Heart left ventricle (tissue), 16 donors: ENCODE results near the gene APOBEC3F. TPM values are rescaled to one million over a fixed set of nuclear protein-coding genes. Genes with fewer than 3 reads are reported as not detected.
"Not testable (repeated sequence)": the region's sequence is repeated elsewhere in the genome, so short reads cannot be mapped to it uniquely, and the experiment has no call there.

Experiments
- ATAC-seq, 4 donors: fragments of 200-7000 bp; cut with Tn5 transposase; one replicate each; pipeline ENCODE4 v1.9.1; 2020 to 2022; ENCODE audit warnings: moderate library complexity in 4 of 4, mild to moderate bottlenecking in 3 of 4, moderate number of reproducible peaks in 1 of 4
- DNase-seq, 5 donors: peaks; one replicate each; pipeline ENCODE4 v3.0.0-alpha.2; 2020
- H3K27ac ChIP-seq, 12 donors: fragments of 200-600 bp; sonication (generic) in 4 of 12; one replicate each; pipeline versions ENCODE4 v1.5.0 to v1.8.0; 2016 to 2022; ENCODE audit warnings: mild to moderate bottlenecking in 2 of 12
- H3K27me3 ChIP-seq, 9 donors: fragments of 200-600 bp; sonication (generic) in 2 of 9; one replicate each; pipeline versions ENCODE4 v1.5.1 to v1.8.0; 2016 to 2022; ENCODE audit warnings: mild to moderate bottlenecking in 3 of 9
- H3K36me3 ChIP-seq, 9 donors: fragments of 200-600 bp; sonication (generic) in 2 of 9; one replicate each; pipeline versions ENCODE4 v1.5.0 to v1.8.0; 2018 to 2022; ENCODE audit warnings: mild to moderate bottlenecking in 2 of 9
- H3K4me1 ChIP-seq, 12 donors: fragments of 200-600 bp; sonication (generic) in 4 of 12; one replicate each; pipeline versions ENCODE4 v1.5.0 to v1.8.0; 2016 to 2022; ENCODE audit warnings: mild to moderate bottlenecking in 3 of 12
- H3K4me3 ChIP-seq, 12 donors: fragments of 200-600 bp; sonication (generic) in 4 of 12; one replicate each; pipeline versions ENCODE4 v1.5.0 to v1.8.0; 2017 to 2022; ENCODE audit warnings: mild to moderate bottlenecking in 9 of 12, moderate library complexity in 4 of 12
- H3K9me3 ChIP-seq, 12 donors: fragments of 200-600 bp; sonication (generic) in 4 of 12; one replicate each; pipeline versions ENCODE4 v1.5.0 to v1.8.0; 2016 to 2022; ENCODE audit warnings: mild to moderate bottlenecking in 1 of 12
- CTCF ChIP-seq, 12 donors: fragments of 200-600 bp; sonication (generic) in 4 of 12; IDR thresholded peaks; one replicate each; pipeline versions ENCODE4 v1.5.0 to v1.8.0; 2018 to 2022; ENCODE audit warnings: antibody characterized with exemption in 12 of 12, mild to moderate bottlenecking in 5 of 12
- POLR2A ChIP-seq, 2 donors: fragments of 450-650 bp; IDR thresholded peaks; one replicate each; pipeline ENCODE4 v1.6.1; 2017; ENCODE audit warnings: antibody characterized with exemption in 2 of 2, mild to moderate bottlenecking in 2 of 2, moderate library complexity in 2 of 2
- WGBS, 4 donors: extraction: QIAGEN DNeasy Blood & Tissue Kit in 2 of 4; methylation state at CpG; one replicate each; pipeline versions ENCODE4 v1.1.5 to v1.1.7; 2013 to 2018; 5-methylcytosine and 5-hydroxymethylcytosine counted together
- intact Hi-C, 10 donors: fragments of 100-400 bp; cut with DNase I; formaldehyde crosslinking; loops; one replicate each; pipeline versions ENCODE4 v1.11.1 to v1.14.2; 2022
- polyA plus RNA-seq, 2 donors: library from polyadenylated mRNA; stranded (reverse); fragments of 200-250 nt; gene quantifications; one replicate each; pipeline ENCODE4 v1.2.3, GENCODE V29; 2013
- total RNA-seq, 9 donors: library from RNA; depleted of rRNA in 2 of 9; stranded (reverse); fragments of >200 nt in 2 of 9; fragmentation: NEBNext Ultra II Directional in 3 of 9; extraction: Animal tissue kit (Norgen Biotek cat#: 25700) in 3 of 9; gene quantifications; one replicate each; pipeline versions ENCODE4 v1.1.0 to v1.2.4, GENCODE V29; 2016 to 2023
- donor health status: ischemic (EF 13 %, LVEDD 7.1; RV severe dilation, severe dysfunction).
- donor health status: healthy with polysubstance abuse.
- donor health status: DM: no; HTN: yes; CAD: no.
- donor health status: DM: no; HTN: no; CAD: no.
- donor health status: ischemic (EF 25% LVEDD 6.9; RV normal size, moderate dysfunction).
- donor health status: ischemic (EF 25% LVEDD 5.7; RV mildly dilated, moderate dysfunction).
- donor health status: healthy.
- donor health status: DM: yes; HTN: yes; CAD: no.
- donor health status: ischemic (EF 35%, LVEDD 5.7; RV mildly dilated, moderate dysfunction).
- donor health status: nonischemic (EF 11% LVEDD 7.7; RV severe dilation, severe dysfunction).
- donor health status: DM: yes; HTN: yes; CAD: no.
- donor health status: PGD.
- donor health status: ischemic (EF 29% LVEDD 5.4; RV normal size, mild dysfunction).
- donor health status: nonischemic (EF 23%, LVEDD 6.1; RV moderate dilation, normal function).

The APOBEC3F gene
- total and polyA plus RNA-seq, 11 donors, result 1.2 to 18.2 (median 4.3) TPM

- intact Hi-C loops, result no loop called here
- TF ChIP-seq CTCF (IDR thresholded peaks at IDR 0.05) (no peak), POLR2A (IDR thresholded peaks at IDR 0.05) (no peak)
- 97 to 98% (median 98%) methylated on average over 13 of the region's 13 CpGs for WGBS, 4 donors
Observed at GRCh38 chr22:39016592-39016991, 24.1 kb upstream of the APOBEC3F start.

GRCh38 chr22:39017596-39018365, 22.9 kb upstream of the APOBEC3F start:
- ATAC-seq (no peak), DNase-seq (no peak)
- Histone ChIP-seq H3K4me1 (peaks cover 0 to 37% (median 18%) of the 10 kb centered on the region in 12 donors), H3K27me3 (no peaks in the 10 kb centered on the region), H3K9me3 (no peaks in the 10 kb centered on the region), H3K27ac (no peak overlapping the region), H3K4me3 (no peak overlapping the region), H3K36me3 (peaks cover 0 to 5% (median 0%) of the 10 kb centered on the region in 9 donors)
- WGBS, 4 donors, result 83 to 87% (median 86%) methylated on average over 18 of the region's 18 CpGs
- TF ChIP-seq POLR2A (IDR thresholded peaks at IDR 0.05) (no peak), CTCF (IDR thresholded peaks at IDR 0.05) (no peak)
- intact Hi-C loops, result no loop called here

More at GRCh38 chr22:39016592-39016991, 24.1 kb upstream of the APOBEC3F start:
- DNase-seq (no peak), ATAC-seq (no peak)
- Histone ChIP-seq H3K4me1 (peaks cover 0 to 31% (median 14%) of the 10 kb centered on the region in 12 donors), H3K4me3 (no peak overlapping the region), H3K9me3 (no peaks in the 10 kb centered on the region), H3K27ac (no peak overlapping the region), H3K27me3 (no peaks in the 10 kb centered on the region), H3K36me3 (peaks cover 0 to 5% (median 0%) of the 10 kb centered on the region in 9 donors)

DNA sequence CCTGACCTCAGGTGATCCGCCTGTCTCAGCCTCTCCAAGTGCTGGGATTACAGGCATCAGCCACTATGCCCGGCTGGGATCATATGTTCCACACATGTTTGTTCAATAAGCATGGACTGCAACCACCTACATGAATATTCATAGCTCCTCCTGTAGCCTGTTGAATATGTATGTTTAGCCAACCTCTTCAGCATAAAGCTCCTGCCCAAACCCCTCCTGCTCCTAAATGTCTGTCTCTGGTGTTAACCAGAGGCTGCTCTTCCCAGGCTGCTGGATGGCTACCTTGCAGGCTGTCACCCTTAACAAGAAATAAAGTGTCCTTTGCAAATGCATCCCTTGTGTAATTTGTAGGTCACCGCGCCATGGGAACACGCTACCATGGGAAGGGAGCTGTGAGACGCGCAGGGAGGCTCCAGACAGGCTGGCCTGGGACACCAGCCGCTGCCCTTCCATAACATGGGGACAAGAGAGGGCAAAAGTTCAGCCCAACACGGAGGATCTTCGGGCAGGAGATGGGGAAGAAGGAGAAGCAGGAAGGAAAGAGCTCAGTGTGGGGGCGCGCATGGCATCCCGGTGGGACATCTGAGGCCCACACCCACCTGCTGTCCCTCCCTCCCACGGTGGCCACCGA, 20.5 kb upstream of the APOBEC3F start:
- 40 to 72% (median 42%) methylated on average over 10 to 15 of the region's 15 CpGs for WGBS, 4 donors
- H3K27me3 ChIP-seq, H3K9me3 ChIP-seq, DNase-seq: not testable (repeated sequence)
- peaks cover 0 to 13% (median 5%) of the 10 kb centered on the region in 9 donors for H3K36me3 ChIP-seq
- intact Hi-C loops, result loop anchor here in 1 of 10 donors (10.0 kb wide), 1 partner anchor 55 kb away; the partner anchor contains the start of gene APOBEC3G
- H3K27ac ChIP-seq, result peak overlapping the region in 11 of 12 donors; percentile 49 to 85 (median 77)
- peak overlapping the region in 10 of 12 donors; percentile 6 to 68 (median 54) for H3K4me3 ChIP-seq
- peaks cover 0 to 26% (median 9%) of the 10 kb centered on the region in 12 donors for H3K4me1 ChIP-seq
- ATAC-seq, result peak in 2 of 4 donors; percentile 3 to 6

GRCh38 chr22:39021552-39022250, 19.0 kb upstream of the APOBEC3F start:
- intact Hi-C loops, result loop anchor here in 1 of 10 donors (10.0 kb wide), 1 partner anchor 53 kb away; the partner anchor contains the start of gene APOBEC3G
- H3K4me1 ChIP-seq, result peaks cover 0 to 23% (median 7%) of the 10 kb centered on the region in 12 donors
- no peaks in the 10 kb centered on the region for H3K9me3 ChIP-seq
- peak overlapping the region; percentile 47 to 88 (median 78) for H3K27ac ChIP-seq
- 54 to 66% (median 60%) methylated on average over 7 to 9 of the region's 9 CpGs for WGBS, 4 donors
- DNase-seq (no peak), ATAC-seq (peak in 1 of 4 donors; percentile 10)
- no peaks in the 10 kb centered on the region for H3K27me3 ChIP-seq
- H3K4me3 ChIP-seq, result peak overlapping the region; percentile 14 to 68 (median 54)
- TF ChIP-seq CTCF (IDR thresholded peaks at IDR 0.05), result no peak
- TF ChIP-seq POLR2A (IDR thresholded peaks at IDR 0.05), result no peak
- H3K36me3 ChIP-seq, result peaks cover 0 to 16% (median 5%) of the 10 kb centered on the region in 9 donors
